T-cell (primary cell): ENCODE data around the gene B4GALT1. TPM values are rescaled to one million over a fixed set of nuclear protein-coding genes. Genes with fewer than 3 reads are reported as not detected.

Experiments
- ATAC-seq, 4 experiments: fragments of 200-7000 bp in 3 of 4; fragments of 150-1000 bp in 1 of 4; cut with Tn5 transposase; replicated peaks in 1 of 4; 1 replicate in 3 of 4; 2 replicates in 1 of 4; pipeline ENCODE4 v1.10.0; 2021; ENCODE audit warnings: moderate library complexity in 3 of 4, mild to moderate bottlenecking in 2 of 4, moderate number of reproducible peaks in 1 of 4
- CTCF ChIA-PET, 2 donors: fragments of 300-600 bp; sonication (Branson Sonifier 250); formaldehyde crosslinking; loops; one replicate each; lab custom pipeline; 2022; ENCODE audit warnings: antibody characterized with exemption in 2 of 2; lab: Charles Lee
- POLR2A ChIA-PET, 2 donors: fragments of 300-600 bp; sonication (Branson Sonifier 250); formaldehyde crosslinking; loops; one replicate each; lab custom pipeline; 2022; ENCODE audit warnings: antibody characterized with exemption in 2 of 2; lab: Charles Lee
- DNase-seq, 35 experiments: peaks; one replicate each; pipeline versions ENCODE4 v3.0.0 to v3.0.0-alpha.2; 2013 to 2023
- H3K27ac ChIP-seq: one replicate; pipeline ENCODE4 v1.5.1; 2013; ENCODE audit warnings: low read length
- H3K27me3 ChIP-seq, 2 experiments: replicated peaks in 1 of 2; 1 replicate in 1 of 2; 2 replicates in 1 of 2; pipeline versions ENCODE4 v1.6.1 to v1.7.0; 2013; ENCODE audit warnings: low read length in 1 of 2, mixed read lengths in 1 of 2; ENCODE audit not compliant: control insufficient read depth in 2 of 2, insufficient read depth in 2 of 2; ENCODE audit errors: extremely low read depth in 1 of 2
- H3K36me3 ChIP-seq, 2 donors: 1 replicate in 1 of 2; 2 replicates in 1 of 2; pipeline versions ENCODE4 v1.6.1 to v1.7.0; 2013; ENCODE audit warnings: low read length in 1 of 2; ENCODE audit not compliant: control insufficient read depth in 2 of 2, insufficient read depth in 1 of 2; ENCODE audit errors: extremely low read depth in 1 of 2
- H3K4me1 ChIP-seq, 2 experiments: 1 replicate in 1 of 2; 2 replicates in 1 of 2; pipeline versions ENCODE4 v1.6.1 to v1.7.0; 2013; ENCODE audit warnings: low read length in 2 of 2, mixed read lengths in 1 of 2; ENCODE audit not compliant: insufficient read depth in 2 of 2, control insufficient read depth in 1 of 2; ENCODE audit errors: extremely low read depth in 1 of 2
- H3K4me3 ChIP-seq, 2 donors: 1 replicate in 1 of 2; 2 replicates in 1 of 2; pipeline versions ENCODE4 v1.5.1 to v1.7.0; 2013; ENCODE audit warnings: mild to moderate bottlenecking in 2 of 2, low read length in 1 of 2, moderate library complexity in 1 of 2; ENCODE audit not compliant: control insufficient read depth in 1 of 2; ENCODE audit errors: extremely low read depth in 1 of 2
- H3K9me3 ChIP-seq: 2 replicates; pipeline ENCODE4 v1.7.0; 2013
- H3K27ac Mint-ChIP-seq, 2 donors: one replicate each; pipeline ENCODE4 v1.8.0; 2020 to 2021; ENCODE audit warnings: mild to moderate bottlenecking in 2 of 2, mixed read lengths in 2 of 2
- H3K27me3 Mint-ChIP-seq, 2 donors: one replicate each; pipeline ENCODE4 v1.8.0; 2021 to 2022; ENCODE audit warnings: mixed read lengths in 2 of 2
- H3K36me3 Mint-ChIP-seq: one replicate; pipeline ENCODE4 v1.8.0; 2021; ENCODE audit warnings: mixed read lengths
- H3K4me1 Mint-ChIP-seq, 3 donors: one replicate each; pipeline ENCODE4 v1.8.0; 2020 to 2022; ENCODE audit warnings: mixed read lengths in 3 of 3, mild to moderate bottlenecking in 1 of 3
- H3K4me3 Mint-ChIP-seq, 3 donors: one replicate each; pipeline ENCODE4 v1.8.0; 2020 to 2022; ENCODE audit warnings: mild to moderate bottlenecking in 3 of 3, mixed read lengths in 3 of 3, moderate library complexity in 3 of 3
- H3K9me3 Mint-ChIP-seq, 3 donors: one replicate each; pipeline ENCODE4 v1.8.0; 2020 to 2022; ENCODE audit warnings: mixed read lengths in 3 of 3
- WGBS: methylation state at CpG from one replicate; pipeline ENCODE4 v1.1.5; 2013; ENCODE audit warnings: missing lambda C conversion rate; ENCODE audit not compliant: insufficient coverage; 5-methylcytosine and 5-hydroxymethylcytosine counted together
- total RNA-seq, 35 experiments: library from RNA in 6 of 35; stranded (reverse) in 6 of 35; fragments of 120-200 nt in 1 of 35; gene quantifications; one replicate each; pipeline versions ENCODE4 v1.2.1 to v1.2.4 and lab custom pipeline; 2013 to 2026

The B4GALT1 gene
- total RNA-seq, 5 donors from 2014 or later (not counting 1 experiment from before 2014, with no cell fraction given) = 33.2 to 85.3 (median 44.1) TPM

DNA sequence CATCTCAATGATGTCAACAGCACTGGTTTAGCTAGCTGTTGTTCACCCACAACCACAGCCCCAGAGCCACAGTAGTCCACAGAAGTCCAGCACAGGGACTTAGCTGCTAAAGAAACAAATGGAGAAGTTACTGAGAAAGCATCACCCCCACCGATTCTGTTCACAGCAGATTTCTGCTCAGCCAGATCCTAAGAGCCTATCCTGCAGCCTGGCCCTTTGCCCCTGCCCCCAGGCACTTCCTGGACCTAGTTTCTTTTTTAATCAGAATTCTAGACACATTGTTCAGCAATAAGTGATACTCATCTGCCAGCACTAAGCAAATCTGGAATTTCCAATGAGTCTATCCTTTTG, 7.4 kb downstream of the B4GALT1 start:
- peak overlapping the region; percentile 63 to 96 (median 76) for H3K4me3 Mint-ChIP-seq
- Histone ChIP-seq H3K9me3 (no peaks in the 10 kb centered on the region), H3K36me3 (peaks cover 0 to 3% of the 10 kb centered on the region in 2 donors), H3K27ac (peak overlapping the region; percentile 97), H3K4me3 (peak overlapping the region; percentile 28 to 42), H3K27me3 (no peaks in the 10 kb centered on the region), H3K4me1 (peaks cover 61 to 88% of the 10 kb centered on the region in 2 experiments)
- ChIA-PET CTCF (interaction anchor here (0.5 to 2.5 kb wide), 8 partner anchors 8 to 137 kb away, joined by 3 to 10 read pairs (median 3); partner anchors contain the start of genes B4GALT1 (in 1 of the 2) and DNAJA1 (in 1 of the 2)), POLR2A (interaction anchor here (0.6 to 3.3 kb wide), 9 partner anchors 9 to 135 kb away, joined by 4 to 17 read pairs (median 5); partner anchors contain the start of gene DNAJA1 (in 1 of the 2))
- ATAC-seq (peak; percentile 44 to 77 (median 49)), DNase-seq (peak in 34 of 35 experiments; percentile 27 to 83 (median 68))
- peak overlapping the region; percentile 94 to 96 for H3K27ac Mint-ChIP-seq
- H3K36me3 Mint-ChIP-seq = no peaks in the 10 kb centered on the region
- WGBS = 0% methylated on average over 1 of the region's 1 CpG
- peaks cover 92 to 97% (median 93%) of the 10 kb centered on the region in 3 donors for H3K4me1 Mint-ChIP-seq
- H3K9me3 Mint-ChIP-seq = no peaks in the 10 kb centered on the region
- H3K27me3 Mint-ChIP-seq = no peaks in the 10 kb centered on the region

DNA sequence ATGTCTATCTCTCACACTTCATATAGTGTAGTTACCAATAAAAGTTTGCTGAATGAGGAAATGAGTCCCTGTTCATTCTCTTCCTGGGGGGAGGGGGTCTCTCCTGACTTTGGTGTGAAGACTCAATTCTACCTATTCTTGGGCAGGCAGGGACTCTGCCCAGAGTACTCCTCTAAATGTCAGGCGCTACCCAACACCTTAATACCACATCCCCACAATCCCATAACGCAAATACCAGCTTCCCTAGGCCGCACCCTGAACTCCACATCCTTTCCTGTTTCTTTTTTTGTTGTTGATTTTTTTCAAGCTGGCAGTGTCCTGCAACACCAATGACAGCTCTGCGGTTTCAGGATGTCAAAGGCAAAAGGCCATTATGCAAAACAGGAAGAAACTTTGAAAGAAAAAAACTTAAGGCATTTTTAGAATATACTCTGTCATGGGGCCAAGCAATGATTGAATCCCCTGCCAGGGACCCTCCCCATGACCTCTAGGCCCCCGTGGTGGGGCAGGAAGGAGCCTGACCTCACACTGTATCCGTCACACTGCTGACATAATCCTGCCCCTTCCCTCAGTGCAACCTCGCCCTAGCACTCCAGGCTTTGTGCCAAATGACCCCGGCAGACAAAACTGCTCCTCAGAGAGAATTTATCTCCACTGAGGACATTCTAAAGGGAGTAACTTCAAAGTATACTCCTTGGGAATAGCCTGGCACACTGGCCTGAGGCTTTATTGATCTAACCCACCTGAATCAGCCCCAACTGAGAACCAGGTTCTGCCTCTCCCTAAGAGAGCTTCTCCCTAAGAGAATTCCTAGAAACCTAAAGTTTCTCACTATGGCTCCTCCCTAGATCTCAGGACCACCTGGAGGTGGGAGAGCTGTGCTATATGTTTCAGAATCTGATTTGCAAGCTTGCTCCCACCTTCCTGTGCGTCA, 8.0 kb downstream of the B4GALT1 start:
- WGBS = 13% methylated on average over 4 of the region's 9 CpGs
- Mint-ChIP-seq H3K9me3 (no peaks in the 10 kb centered on the region), H3K36me3 (peaks cover 2% of the 10 kb centered on the region), H3K27me3 (no peaks in the 10 kb centered on the region), H3K27ac (peak overlapping the region; percentile 94 to 96), H3K4me3 (peak overlapping the region; percentile 63 to 96 (median 76)), H3K4me1 (peaks cover 92 to 98% (median 93%) of the 10 kb centered on the region in 3 donors)
- peak in 32 of 35 experiments; percentile 35 to 73 (median 57) for DNase-seq
- Histone ChIP-seq H3K9me3 (no peaks in the 10 kb centered on the region), H3K27ac (peak overlapping the region; percentile 97), H3K36me3 (peaks cover 0 to 3% of the 10 kb centered on the region in 2 donors), H3K4me1 (peaks cover 65 to 87% of the 10 kb centered on the region in 2 experiments), H3K4me3 (peak overlapping the region; percentile 28 to 42), H3K27me3 (no peaks in the 10 kb centered on the region)
- POLR2A ChIA-PET = interaction anchor here (0.6 to 3.3 kb wide), 8 partner anchors 8 to 134 kb away, joined by 4 to 17 read pairs (median 8); partner anchors contain the start of gene DNAJA1 (in 1 of the 2)
- CTCF ChIA-PET = interaction anchor here (0.5 to 2.0 kb wide), 7 partner anchors 8 to 136 kb away, joined by 3 to 4 read pairs (median 3); partner anchors contain the start of genes B4GALT1 (in 1 of the 2) and DNAJA1 (in 1 of the 2)
- peak; percentile 23 to 70 (median 36) for ATAC-seq

- Mint-ChIP-seq H3K9me3 (no peaks in the 10 kb centered on the region), H3K36me3 (peaks cover 3% of the 10 kb centered on the region), H3K27me3 (no peaks in the 10 kb centered on the region), H3K27ac (peak overlapping the region; percentile 94 to 96), H3K4me3 (peak overlapping the region; percentile 63 to 96 (median 76)), H3K4me1 (peaks cover 91 to 98% (median 93%) of the 10 kb centered on the region in 3 donors)
- no peak for DNase-seq
- Histone ChIP-seq H3K27ac (peak overlapping the region; percentile 97), H3K4me1 (peaks cover 64 to 78% of the 10 kb centered on the region in 2 experiments), H3K9me3 (no peaks in the 10 kb centered on the region), H3K4me3 (no peak overlapping the region), H3K36me3 (no peaks in the 10 kb centered on the region), H3K27me3 (no peaks in the 10 kb centered on the region)
- peak in 2 of 4 experiments; percentile 3 to 4 for ATAC-seq
- CTCF ChIA-PET = interaction anchor here in 1 of 2 donors (0.5 to 2.0 kb wide), 3 partner anchors 9 to 17 kb away, joined by 3 to 4 read pairs (median 4); partner anchors contain the start of gene B4GALT1
- POLR2A ChIA-PET = interaction anchor here in 1 of 2 donors (1.1 to 3.3 kb wide), 5 partner anchors 7 to 133 kb away, joined by 4 to 17 read pairs (median 5); partner anchors contain the start of gene DNAJA1
- WGBS = 63% methylated on average over 2 of the region's 6 CpGs
These were observed 8.9 kb downstream of the B4GALT1 start for GRCh38 chr9:33157960-33158842.

DNA sequence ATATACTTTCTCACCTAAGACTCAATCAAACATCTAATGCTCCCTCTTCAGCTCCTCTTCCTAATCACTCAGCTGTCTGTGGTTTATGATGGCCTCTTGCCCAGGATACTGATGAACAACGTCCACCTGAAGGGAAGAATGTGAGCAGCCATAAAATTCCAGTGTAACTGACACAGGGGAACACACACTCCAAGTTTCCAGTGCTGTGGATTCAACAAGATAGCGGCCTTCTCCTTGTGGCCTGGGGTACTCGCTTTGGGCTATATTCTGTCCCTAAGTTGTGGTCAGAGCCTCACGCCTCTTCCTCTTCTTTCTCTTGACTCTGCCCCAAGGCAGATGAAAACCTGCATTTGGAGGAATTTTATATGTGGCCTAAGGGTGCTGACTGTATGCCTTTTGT, 11.7 kb downstream of the B4GALT1 start:
- peak overlapping the region; percentile 62 for H3K27ac ChIP-seq
- CTCF ChIA-PET = interaction anchor here in 1 of 2 donors (0.8 kb wide), 1 partner anchor 176 kb away, joined by 12 read pairs; no protein-coding TSS in a partner anchor
- H3K27me3 ChIP-seq = no peaks in the 10 kb centered on the region
- H3K4me3 ChIP-seq = no peak overlapping the region
- DNase-seq = no peak
- Mint-ChIP-seq H3K27ac (peak overlapping the region; percentile 87), H3K27me3 (no peaks in the 10 kb centered on the region), H3K9me3 (no peaks in the 10 kb centered on the region), H3K4me3 (no peak overlapping the region), H3K36me3 (peaks cover 6% of the 10 kb centered on the region), H3K4me1 (peaks cover 89 to 98% (median 92%) of the 10 kb centered on the region in 3 donors)
- ATAC-seq = no peak
- no peaks in the 10 kb centered on the region for H3K36me3 ChIP-seq
- H3K9me3 ChIP-seq = no peaks in the 10 kb centered on the region
- peaks cover 53 to 72% of the 10 kb centered on the region in 2 experiments for H3K4me1 ChIP-seq
- POLR2A ChIA-PET = interaction anchor here (0.6 to 1.2 kb wide), 5 partner anchors 10 to 134 kb away, joined by 3 to 17 read pairs (median 8); partner anchors contain the start of gene B4GALT1 (in 1 of the 2)
- WGBS = 80% methylated on average over 2 of the region's 4 CpGs

GRCh38 chr9:33154371-33154770, 12.8 kb downstream of the B4GALT1 start:
- Mint-ChIP-seq H3K27ac (peak overlapping the region; percentile 87), H3K27me3 (no peaks in the 10 kb centered on the region), H3K9me3 (no peaks in the 10 kb centered on the region), H3K4me1 (peaks cover 79 to 92% (median 84%) of the 10 kb centered on the region in 3 donors), H3K4me3 (peak overlapping the region in 1 of 3 donors; percentile 17), H3K36me3 (peaks cover 6% of the 10 kb centered on the region)
- no peak for DNase-seq
- H3K4me1 ChIP-seq = peaks cover 43 to 63% of the 10 kb centered on the region in 2 experiments
- no peaks in the 10 kb centered on the region for H3K27me3 ChIP-seq
- ChIA-PET CTCF (no interaction called here), POLR2A (interaction anchor here (0.7 to 1.2 kb wide), 2 partner anchors 13 to 1415 kb away, joined by 3 read pairs; no protein-coding TSS in a partner anchor)
- no peak overlapping the region for H3K4me3 ChIP-seq
- no peaks in the 10 kb centered on the region for H3K36me3 ChIP-seq
- H3K9me3 ChIP-seq = no peaks in the 10 kb centered on the region
- no peak for ATAC-seq
- H3K27ac ChIP-seq = peak overlapping the region; percentile 62
- WGBS = 83% methylated on average over 1 of the region's 3 CpGs
